MM.1S (cell line): ENCODE results near the gene GRK2.
A peak's percentile ranks its signal among the peaks of the same experiment; 100 is the strongest.

Experiments
- DNase-seq: peaks from one replicate; pipeline ENCODE4 v3.0.0-alpha.2; 2015
- H2AFZ ChIP-seq: fragments of 300-600 bp; sonication (generic); 2 replicates; pipeline ENCODE4 v1.6.0; 2016; ENCODE audit warnings: antibody characterized with exemption, low read length
- H3F3A ChIP-seq: fragments of 300-600 bp; sonication (generic); 2 replicates; pipeline ENCODE4 v1.6.1; 2016; ENCODE audit warnings: mild to moderate bottlenecking, antibody characterized with exemption, low read length, moderate library complexity, mixed read lengths; ENCODE audit not compliant: insufficient read depth
- H3K27ac ChIP-seq: fragments of 300-600 bp; sonication (generic); 2 replicates; pipeline ENCODE4 v1.5.1; 2016; ENCODE audit warnings: mild to moderate bottlenecking, low read length
- H3K27me3 ChIP-seq: fragments of 300-600 bp; sonication (generic); replicated peaks from 2 replicates; pipeline ENCODE4 v1.6.0; 2016; ENCODE audit warnings: low read length; ENCODE audit not compliant: insufficient read depth
- H3K36me3 ChIP-seq: fragments of 300-600 bp; sonication (generic); replicated peaks from 2 replicates; pipeline ENCODE4 v1.6.1; 2016; ENCODE audit warnings: mild to moderate bottlenecking, low read length, mixed read lengths; ENCODE audit not compliant: insufficient read depth
- H3K4me1 ChIP-seq: fragments of 300-600 bp; sonication (generic); 2 replicates; pipeline ENCODE4 v1.6.1; 2016; ENCODE audit warnings: low read length, mixed read lengths
- H3K4me2 ChIP-seq: fragments of 300-600 bp; sonication (generic); 2 replicates; pipeline ENCODE4 v1.6.0; 2016; ENCODE audit warnings: low read depth, low read length
- H3K4me3 ChIP-seq: fragments of 300-600 bp; sonication (generic); 2 replicates; pipeline ENCODE4 v1.5.1; 2016; ENCODE audit warnings: low read length, mixed read lengths
- H3K79me2 ChIP-seq: fragments of 300-600 bp; sonication (generic); 2 replicates; pipeline ENCODE4 v1.6.1; 2016; ENCODE audit warnings: mixed run types, low read length, mixed read lengths
- H3K9ac ChIP-seq: fragments of 300-600 bp; sonication (generic); 2 replicates; pipeline ENCODE4 v1.6.1; 2016; ENCODE audit warnings: low read length, mixed read lengths
- H3K9me2 ChIP-seq: fragments of 300-600 bp; sonication (generic); replicated peaks from 2 replicates; pipeline ENCODE4 v1.6.1; 2016; ENCODE audit warnings: mild to moderate bottlenecking, low read length, mixed read lengths; ENCODE audit not compliant: insufficient read depth
- H3K9me3 ChIP-seq: fragments of 300-600 bp; sonication (generic); replicated peaks from 2 replicates; pipeline ENCODE4 v1.6.1; 2016; ENCODE audit warnings: mild to moderate bottlenecking, low read length, mixed read lengths; ENCODE audit not compliant: insufficient read depth
- H4K20me1 ChIP-seq: fragments of 300-600 bp; sonication (generic); 2 replicates; pipeline ENCODE4 v1.6.1; 2016; ENCODE audit warnings: mild to moderate bottlenecking, low read length, moderate library complexity, mixed read lengths; ENCODE audit not compliant: insufficient read depth
- CTCF ChIP-seq: fragments of 300-600 bp; sonication (generic); IDR thresholded peaks from 2 replicates; pipeline ENCODE4 v1.5.1; 2016; ENCODE audit warnings: antibody characterized with exemption, low read length, mixed read lengths
- EZH2 ChIP-seq: fragments of 300-600 bp; sonication (generic); optimal IDR thresholded peaks from 2 replicates; pipeline ENCODE3; 2017; ENCODE audit warnings: low read depth, mild to moderate bottlenecking, antibody characterized with exemption, low read length, mixed read lengths
- EZH2phosphoT487 ChIP-seq: fragments of 300-600 bp; sonication (generic); IDR thresholded peaks from 2 replicates; pipeline ENCODE4 v1.6.1; 2018; ENCODE audit warnings: antibody characterized with exemption, low read length

Gene GRK2

GRCh38 chr11:67238894-67239782 lies 27.1 kb upstream of the GRK2 start:
- peak overlapping the region; percentile 49 for H3K4me3 ChIP-seq
- H3K4me2 ChIP-seq: peak overlapping the region; percentile 86
- no peak overlapping the region for H2AFZ ChIP-seq
- peak overlapping the region; percentile 48 for H3K9ac ChIP-seq
- H4K20me1 ChIP-seq: peaks cover 23% of the 10 kb centered on the region
- TF ChIP-seq EZH2phosphoT487 (no peak), EZH2 (no peak), CTCF (no peak)
- H3K9me2 ChIP-seq: no peaks in the 10 kb centered on the region
- no peaks in the 10 kb centered on the region for H3K9me3 ChIP-seq
- peak; percentile 21 for DNase-seq
- H3K36me3 ChIP-seq: peaks cover 13% of the 10 kb centered on the region; the same call in 1 of the 2 replicates
- H3K27ac ChIP-seq: peak overlapping the region; percentile 97
- peaks cover 27% of the 10 kb centered on the region for H3K4me1 ChIP-seq
- H3K27me3 ChIP-seq: no peaks in the 10 kb centered on the region
- H3F3A ChIP-seq: peaks cover 33% of the 10 kb centered on the region
- H3K79me2 ChIP-seq: peaks cover 79% of the 10 kb centered on the region

DNA sequence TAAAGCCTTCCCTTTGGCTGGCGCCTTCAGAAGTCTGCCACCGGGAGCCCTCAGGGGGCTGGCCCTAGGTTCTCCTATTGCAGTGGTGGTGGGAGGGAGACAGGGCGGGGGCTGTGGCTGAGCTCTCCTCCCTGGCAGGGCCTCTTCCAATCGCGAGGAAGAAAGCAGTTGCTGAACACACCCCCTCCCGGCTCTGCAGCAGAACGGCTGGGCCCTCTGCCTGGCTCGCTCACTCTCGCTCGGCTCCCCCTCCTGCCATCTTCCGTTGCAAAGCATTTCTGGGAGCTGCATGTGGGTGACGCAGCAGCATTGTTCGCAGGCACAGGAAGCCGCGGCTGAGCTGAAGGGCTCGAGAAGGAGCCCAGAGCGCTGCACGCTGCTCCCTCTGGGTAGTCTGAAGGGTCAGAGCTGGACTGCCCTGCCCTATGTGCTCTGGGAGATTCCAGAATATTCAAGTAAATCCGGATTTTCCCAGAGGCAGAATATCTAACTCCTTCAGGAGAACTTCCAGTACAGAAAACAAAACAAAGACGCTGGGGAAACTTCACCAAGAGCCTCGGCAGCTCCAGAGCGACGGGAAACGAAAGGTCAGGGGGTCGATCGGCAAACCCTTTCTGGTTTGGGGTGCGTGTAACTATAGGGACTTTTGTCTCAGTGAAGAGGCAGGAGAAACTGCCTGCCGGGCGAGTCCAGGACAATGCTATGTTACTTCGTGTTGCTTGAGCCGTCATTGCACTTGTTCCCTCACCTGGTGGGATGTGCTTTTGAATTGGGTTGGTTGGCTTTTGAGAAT lies 26.3 kb upstream of the GRK2 start:
- H3F3A ChIP-seq: peaks cover 33% of the 10 kb centered on the region

More for the DNA sequence above, 26.3 kb upstream of the GRK2 start:
- peaks cover 15% of the 10 kb centered on the region for H3K36me3 ChIP-seq
- TF ChIP-seq EZH2 (no peak), CTCF (no peak), EZH2phosphoT487 (no peak)
- no peaks in the 10 kb centered on the region for H3K27me3 ChIP-seq
- peaks cover 24% of the 10 kb centered on the region for H4K20me1 ChIP-seq
- H3K9ac ChIP-seq: peak overlapping the region; percentile 96
- peaks cover 27% of the 10 kb centered on the region for H3K4me1 ChIP-seq
- peaks cover 82% of the 10 kb centered on the region for H3K79me2 ChIP-seq
- peak overlapping the region; percentile 97 for H3K27ac ChIP-seq
- no peaks in the 10 kb centered on the region for H3K9me2 ChIP-seq
- DNase-seq: peak; percentile 99
- no peaks in the 10 kb centered on the region for H3K9me3 ChIP-seq
- peak overlapping the region; percentile 88 for H3K4me3 ChIP-seq
- no peak overlapping the region for H2AFZ ChIP-seq
- peak overlapping the region; percentile 90 for H3K4me2 ChIP-seq
